WTC11 (cell line): ENCODE results near the gene ITPRIP. TPM values are rescaled to one million over a fixed set of nuclear protein-coding genes. Genes with fewer than 3 reads are reported as not detected.

ENCODE experiments used
- ATAC-seq: fragments of 200-7000 bp; cut with Tn5 transposase; 2 replicates; pipeline ENCODE4 v1.10.0; 2021; ENCODE audit warnings: mild to moderate bottlenecking, moderate library complexity
- CTCF ChIA-PET: fragments of 300-600 bp; sonication (Branson Sonifier 250); formaldehyde crosslinking; loops from one replicate; lab custom pipeline; 2021; ENCODE audit warnings: antibody characterized with exemption; lab: Charles Lee
- POLR2A ChIA-PET: fragments of 350-600 bp; sonication (Branson Sonifier 250); formaldehyde crosslinking; loops from one replicate; lab custom pipeline; 2021; ENCODE audit warnings: antibody characterized with exemption; lab: Charles Lee
- DNase-seq: peaks from one replicate; pipeline ENCODE4 v3.0.0; 2021; ENCODE audit warnings: low spot score
- H3K27ac Mint-ChIP-seq: 2 replicates; pipeline ENCODE4 v1.8.0; 2021; ENCODE audit warnings: mixed read lengths
- H3K27me3 Mint-ChIP-seq: 2 replicates; pipeline ENCODE4 v1.8.0; 2021; ENCODE audit warnings: low read depth, mild to moderate bottlenecking, moderate library complexity, mixed read lengths
- H3K36me3 Mint-ChIP-seq: 2 replicates; pipeline ENCODE4 v1.8.0; 2021; ENCODE audit warnings: mixed read lengths
- H3K4me1 Mint-ChIP-seq: 2 replicates; pipeline ENCODE4 v1.8.0; 2022; ENCODE audit warnings: mixed read lengths
- H3K4me3 Mint-ChIP-seq: 2 replicates; pipeline ENCODE4 v1.8.0; 2021; ENCODE audit warnings: mild to moderate bottlenecking, moderate library complexity, mixed read lengths
- H3K9me3 Mint-ChIP-seq: 2 replicates; pipeline ENCODE4 v1.8.0; 2021; ENCODE audit warnings: mixed read lengths
- AFF4 ChIP-seq: sonication (generic); formaldehyde crosslinking; IDR thresholded peaks from 2 replicates; pipeline ENCODE4 v1.8.1; 2023; ENCODE audit warnings: mild to moderate bottlenecking, missing genetic modification reagents, borderline replicate concordance
- CREB1 ChIP-seq: sonication (generic); formaldehyde crosslinking; IDR thresholded peaks from 2 replicates; pipeline ENCODE4 v1.8.0; 2023; ENCODE audit warnings: mild to moderate bottlenecking, missing genetic modification reagents
- E2F5 ChIP-seq: sonication (generic); formaldehyde crosslinking; IDR thresholded peaks from 2 replicates; pipeline ENCODE4 v1.8.1; 2022; ENCODE audit warnings: mild to moderate bottlenecking, moderate library complexity, missing genetic modification reagents
- FOXP1 ChIP-seq: sonication (generic); formaldehyde crosslinking; IDR thresholded peaks from 2 replicates; pipeline ENCODE4 v1.8.0; 2022; ENCODE audit warnings: missing genetic modification reagents, mild to moderate bottlenecking, moderate library complexity, borderline replicate concordance
- GRHL2 ChIP-seq: fragments of 250-450 bp; sonication (Bioruptor Pico); IDR thresholded peaks from 2 replicates; pipeline ENCODE4 v1.8.0; 2022; ENCODE audit warnings: mild to moderate bottlenecking, moderate library complexity; ENCODE audit not compliant: insufficient replicate concordance, severe bottlenecking
- IRF1 ChIP-seq: sonication (generic); formaldehyde crosslinking; IDR thresholded peaks from 2 replicates; pipeline ENCODE4 v1.8.0; 2023; ENCODE audit warnings: missing genetic modification reagents
- NR1H2 ChIP-seq: sonication (generic); formaldehyde crosslinking; IDR thresholded peaks from 2 replicates; pipeline ENCODE4 v1.9.0; 2021; ENCODE audit warnings: mild to moderate bottlenecking, moderate library complexity, missing genetic modification reagents
- PREB ChIP-seq: sonication (generic); formaldehyde crosslinking; IDR thresholded peaks from 2 replicates; pipeline ENCODE4 v1.8.1; 2022; ENCODE audit warnings: mild to moderate bottlenecking, missing genetic modification reagents, moderate library complexity, borderline replicate concordance
- RELA ChIP-seq: sonication (generic); formaldehyde crosslinking; IDR thresholded peaks from 2 replicates; pipeline ENCODE4 v1.8.1; 2022; ENCODE audit warnings: missing genetic modification reagents, mild to moderate bottlenecking, borderline replicate concordance
- SMAD4 ChIP-seq: sonication (generic); formaldehyde crosslinking; IDR thresholded peaks from 2 replicates; pipeline ENCODE4 v1.8.0; 2022; ENCODE audit warnings: mild to moderate bottlenecking, missing genetic modification reagents
- USF1 ChIP-seq: sonication (generic); formaldehyde crosslinking; IDR thresholded peaks from 2 replicates; pipeline ENCODE4 v1.8.0; 2022; ENCODE audit warnings: mild to moderate bottlenecking, missing genetic modification reagents
- ZNF138 ChIP-seq: sonication (generic); formaldehyde crosslinking; conservative IDR thresholded peaks from 2 replicates; pipeline ENCODE4 v1.8.1; 2022; ENCODE audit warnings: mild to moderate bottlenecking, moderate library complexity, missing genetic modification reagents
- ZNF512 ChIP-seq: sonication (generic); formaldehyde crosslinking; IDR thresholded peaks from 2 replicates; pipeline ENCODE4 v1.8.1; 2022; ENCODE audit warnings: missing genetic modification reagents, borderline replicate concordance
- total RNA-seq: library from RNA; stranded (reverse); gene quantifications from 3 replicates; pipeline ENCODE4 v1.2.3, GENCODE V29; 2021

The ITPRIP gene
- total RNA-seq, 1 experiment from 2014 or later = 16.8 TPM

GRCh38 chr10:104303594-104304355, 34.5 kb downstream of the ITPRIP start (continued):
- TF ChIP-seq AFF4 (CRISPR knock-in tag) (no peak), E2F5 (CRISPR knock-in tag) (no peak), NR1H2 (CRISPR knock-in tag) (no peak)
- TF ChIP-seq, all 79 proteins: peak for 0

- H3K4me3 Mint-ChIP-seq = no peak overlapping the region
- no peak overlapping the region for H3K27ac Mint-ChIP-seq
- no peak for ATAC-seq
- H3K9me3 Mint-ChIP-seq = peaks cover 32% of the 10 kb centered on the region
- peaks cover 28% of the 10 kb centered on the region for H3K36me3 Mint-ChIP-seq
- CTCF ChIA-PET = interaction anchor here (1.4 kb wide), 1 partner anchor 11 kb away, joined by 7 read pairs; no protein-coding TSS in a partner anchor
- TF ChIP-seq USF1 (CRISPR knock-in tag) (no peak), RELA (CRISPR knock-in tag) (no peak), ZNF512 (CRISPR knock-in tag) (no peak), IRF1 (CRISPR knock-in tag) (no peak), GRHL2 (no peak)
- TF ChIP-seq, all 79 proteins: peak for 0
- peaks cover 18% of the 10 kb centered on the region for H3K4me1 Mint-ChIP-seq
- POLR2A ChIA-PET = no interaction called here
- peaks cover 3% of the 10 kb centered on the region; the same call in 1 of the 2 replicates for H3K27me3 Mint-ChIP-seq
- DNase-seq = no peak
Observed at GRCh38 chr10:104301907-104302690, 36.2 kb downstream of the ITPRIP start.

- no peak for TF ChIP-seq SMAD4
- TF ChIP-seq FOXP1 (CRISPR knock-in tag) = no peak
- TF ChIP-seq ZNF138 (CRISPR knock-in tag) = no peak
- TF ChIP-seq PREB (CRISPR knock-in tag) = no peak
- TF ChIP-seq CREB1 (CRISPR knock-in tag) = no peak
- POLR2A ChIA-PET = interaction anchor here (0.5 kb wide), 1 partner anchor 42 kb away, joined by 3 read pairs; no protein-coding TSS in a partner anchor
Observed at GRCh38 chr10:104300736-104301292, 37.5 kb downstream of the ITPRIP start.

More at GRCh38 chr10:104300736-104301292, 37.5 kb downstream of the ITPRIP start:
- CTCF ChIA-PET = interaction anchor here (0.7 to 1.6 kb wide), 3 partner anchors 26 to 53 kb away, joined by 3 to 10 read pairs (median 4); partner anchors contain the start of genes CFAP58 and ITPRIP
- DNase-seq = no peak
- no peak for ATAC-seq
- Mint-ChIP-seq H3K27ac (no peak overlapping the region), H3K4me1 (peaks cover 15% of the 10 kb centered on the region), H3K27me3 (peaks cover 3% of the 10 kb centered on the region; the same call in 1 of the 2 replicates), H3K4me3 (no peak overlapping the region), H3K9me3 (peaks cover 32% of the 10 kb centered on the region), H3K36me3 (peaks cover 28% of the 10 kb centered on the region)
